Measurements from ENCODE around the gene TRMT11.

DNA sequence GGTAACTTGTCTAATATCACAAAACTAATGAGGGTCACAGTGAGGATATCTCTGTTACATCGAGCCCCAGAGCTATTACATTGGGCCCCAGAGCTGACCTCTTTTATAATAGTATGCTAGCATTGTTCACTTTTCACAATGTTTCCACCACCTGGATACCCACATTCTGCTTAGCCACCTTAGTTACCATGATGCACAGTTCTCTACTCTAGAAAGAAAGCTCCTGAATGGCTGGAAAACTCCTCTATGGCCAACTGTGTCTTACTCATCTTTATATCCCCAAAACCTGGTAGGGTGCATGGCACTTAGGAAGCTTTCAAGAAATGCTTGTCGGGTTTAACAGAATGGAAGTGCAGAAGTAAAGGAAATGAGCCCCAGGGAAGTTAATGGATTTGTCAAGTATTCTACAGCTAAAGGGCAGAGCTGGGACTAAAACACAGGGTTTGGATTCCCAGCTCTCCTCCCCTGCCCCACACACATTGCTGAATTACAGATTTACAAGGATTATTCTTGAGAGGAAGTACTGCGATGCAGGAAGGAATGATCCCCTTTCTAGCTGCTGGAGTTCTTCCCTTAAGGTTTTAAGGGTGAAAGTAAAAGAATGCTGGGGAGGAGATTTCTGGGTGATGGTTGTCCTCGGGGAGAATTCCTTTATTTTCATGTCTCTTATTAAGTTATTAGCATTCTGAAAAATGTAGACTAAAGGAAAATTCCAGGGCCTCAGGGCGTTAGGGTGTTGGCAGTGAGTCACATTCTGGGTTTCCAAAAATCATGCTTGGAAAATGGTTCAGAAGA, 45.9 kb upstream of the TRMT11 start:
- TF ChIP-seq CTCF (conservative IDR thresholded peaks at IDR 0.05) (no peak), EZH2 (IDR thresholded peaks at IDR 0.05; ENCODE audit: low read depth) (no peak)

All from PC-9 (cell line).